HepG2 (cell line): ENCODE data around the gene PLVAP. TPM values are rescaled to one million over a fixed set of nuclear protein-coding genes. Genes with fewer than 3 reads are reported as not detected.

Source experiments
- HIC2 ChIP-seq: sonication (generic); formaldehyde crosslinking; IDR thresholded peaks from 2 replicates; pipeline ENCODE4 v1.9.0; 2022; ENCODE audit warnings: low read depth, missing genetic modification reagents
- HNRNPL ChIP-seq: fragments of 200-400 bp; formaldehyde crosslinking; IDR thresholded peaks from 2 replicates; pipeline ENCODE4 v1.6.1; 2017; ENCODE audit warnings: mild to moderate bottlenecking, low read depth, low read length
- HNRNPLL ChIP-seq: fragments of 200-400 bp; formaldehyde crosslinking; IDR thresholded peaks from 2 replicates; pipeline ENCODE4 v1.6.1; 2017; ENCODE audit warnings: mild to moderate bottlenecking, low read depth, low read length; ENCODE audit not compliant: poor library complexity, severe bottlenecking
- KLF6 ChIP-seq: IDR thresholded peaks from 2 replicates; pipeline ENCODE4 v1.8.0; 2016; ENCODE audit warnings: missing biosample characterization, missing genetic modification reagents
- MXD3 ChIP-seq: IDR thresholded peaks from 2 replicates; pipeline ENCODE4 v1.6.1; 2016; ENCODE audit warnings: mild to moderate bottlenecking, missing biosample characterization, missing genetic modification reagents
- NRL ChIP-seq: sonication (generic); formaldehyde crosslinking; IDR thresholded peaks from 2 replicates; pipeline ENCODE4 v1.5.0; 2020; ENCODE audit warnings: missing genetic modification reagents, mild to moderate bottlenecking, moderate library complexity, borderline replicate concordance
- PATZ1 ChIP-seq: sonication (generic); formaldehyde crosslinking; IDR thresholded peaks from 2 replicates; pipeline ENCODE4 v1.4.0; 2020; ENCODE audit warnings: missing genetic modification reagents
- SMARCC2 ChIP-seq: fragments of 450-650 bp; IDR thresholded peaks from 2 replicates; pipeline ENCODE4 v1.6.1; 2017; ENCODE audit warnings: antibody characterized with exemption, mild to moderate bottlenecking
- STAT6 ChIP-seq: sonication (generic); formaldehyde crosslinking; IDR thresholded peaks from 2 replicates; pipeline ENCODE4 v1.4.0; 2020; ENCODE audit warnings: missing genetic modification reagents, mild to moderate bottlenecking, borderline replicate concordance
- THAP7 ChIP-seq: sonication (generic); formaldehyde crosslinking; IDR thresholded peaks from 2 replicates; pipeline ENCODE4 v1.8.1; 2023; ENCODE audit warnings: mild to moderate bottlenecking, missing genetic modification reagents
- ZFP62 ChIP-seq: sonication (generic); formaldehyde crosslinking; IDR thresholded peaks from 2 replicates; pipeline ENCODE4 v1.4.0; 2020; ENCODE audit warnings: missing genetic modification reagents
- ZNF569 ChIP-seq: sonication (generic); formaldehyde crosslinking; IDR thresholded peaks from 2 replicates; pipeline ENCODE4 v1.5.0; 2020; ENCODE audit warnings: mild to moderate bottlenecking, missing genetic modification reagents, moderate library complexity, borderline replicate concordance
- ZNF646 ChIP-seq: sonication (generic); formaldehyde crosslinking; IDR thresholded peaks from 2 replicates; pipeline ENCODE4 v1.9.0; 2021; ENCODE audit warnings: mild to moderate bottlenecking, missing genetic modification reagents
- ZNF879 ChIP-seq: sonication (generic); formaldehyde crosslinking; IDR thresholded peaks from 2 replicates; pipeline ENCODE4 v1.8.1; 2023; ENCODE audit warnings: missing genetic modification reagents
- polyA plus RNA-seq, 8 experiments: library from polyadenylated mRNA; depleted of rRNA in 3 of 8; stranded (reverse) in 7 of 8; unstranded in 1 of 8; fragments of >200 nt; fragmentation: Illumina TruSeq in 4 of 8; extraction: Trizol in 4 of 8; gene quantifications; 2 replicates each; pipeline versions ENCODE4 v1.2.1 to v1.2.3, GENCODE V29; 2011 to 2016; ENCODE audit warnings: low read depth in 4 of 8, missing spikeins in 1 of 8, mixed read lengths in 1 of 8; ENCODE audit not compliant: insufficient read depth in 1 of 8
- total RNA-seq, 5 experiments: library from RNA; depleted of rRNA; stranded (reverse); fragments of >200 nt; fragmentation: Illumina TruSeq; extraction: Trizol; gene quantifications; 2 replicates each; pipeline ENCODE4 v1.2.3, GENCODE V29; 2016; ENCODE audit warnings: low read depth in 1 of 5

The PLVAP gene
- total and polyA plus RNA-seq, 2 of the 13 experiments (the other 11 are each of a cell fraction or from before 2014, with no cell fraction given): 0.26 TPM; not detected in 1

- TF ChIP-seq ZNF646 (no peak), PATZ1 (CRISPR knock-in tag) (peak; percentile 27; the same call in 1 of the 2 replicates), ZNF879 (CRISPR knock-in tag) (0 out of 2 replicates have a peak, but pooled peaks have one; percentile 36), ZFP62 (no peak), MXD3 (CRISPR knock-in tag) (0 out of 2 replicates have a peak, but pooled peaks have one; percentile 5), THAP7 (peak; percentile 77; the same call in 1 of the 2 replicates), ZNF569 (CRISPR knock-in tag) (no peak), NRL (0 out of 2 replicates have a peak, but pooled peaks have one; percentile 51), STAT6 (CRISPR knock-in tag) (0 out of 2 replicates have a peak, but pooled peaks have one; percentile 3), KLF6 (CRISPR knock-in tag) (no peak), SMARCC2 (no peak), HNRNPL (peak; percentile 95), HIC2 (CRISPR knock-in tag) (peak; percentile 33; the same call in 1 of the 2 replicates), HNRNPLL (peak; percentile 3)
Observed at GRCh38 chr19:17420475-17420924, 43.4 kb upstream of the PLVAP start (continued).
